ENCODE measurements around the gene XXYLT1. TPM values are rescaled to one million over a fixed set of nuclear protein-coding genes. Genes with fewer than 3 reads are reported as not detected.

The XXYLT1 gene
- total RNA-seq, 1 experiment from 2014 or later: 23.4 TPM

GRCh38 chr3:195083659-195084058, 187.3 kb downstream of the XXYLT1 start:
- Mint-ChIP-seq H3K27ac (peak overlapping the region; percentile 65; the same call in 1 of the 2 replicates), H3K36me3 (no peaks in the 10 kb centered on the region), H3K27me3 (ENCODE audit: low read depth) (no peaks in the 10 kb centered on the region), H3K9me3 (no peaks in the 10 kb centered on the region), H3K4me1 (peaks cover 58% of the 10 kb centered on the region), H3K4me3 (no peak overlapping the region)
- CTCF ChIA-PET: interaction anchor here (0.6 to 1.4 kb wide), 2 partner anchors 23 to 98 kb away, joined by 3 to 4 read pairs; no protein-coding TSS in a partner anchor
- ATAC-seq (no peak), DNase-seq (ENCODE audit: low spot score) (peak; percentile 3)
- TF ChIP-seq IRF1 (CRISPR knock-in tag; IDR thresholded peaks at IDR 0.05) (no peak), ZNF281 (CRISPR knock-in tag; IDR thresholded peaks at IDR 0.05) (no peak), ZMAT4 (CRISPR knock-in tag; IDR thresholded peaks at IDR 0.05) (no peak), ZNF121 (CRISPR knock-in tag; IDR thresholded peaks at IDR 0.05) (no peak), NR2C2 (CRISPR knock-in tag; IDR thresholded peaks at IDR 0.05) (no peak), MYBL2 (CRISPR knock-in tag; IDR thresholded peaks at IDR 0.05) (no peak), AR (CRISPR knock-in tag; IDR thresholded peaks at IDR 0.05) (no peak), FOXK1 (CRISPR knock-in tag; IDR thresholded peaks at IDR 0.05) (no peak), ZNF138 (CRISPR knock-in tag; conservative IDR thresholded peaks at IDR 0.05) (no peak), ARID4B (CRISPR knock-in tag; IDR thresholded peaks at IDR 0.05; ENCODE audit: borderline replicate concordance) (no peak), ZNF232 (CRISPR knock-in tag; IDR thresholded peaks at IDR 0.05) (no peak)
- POLR2A ChIA-PET: no interaction called here

- Mint-ChIP-seq H3K9me3 (no peaks in the 10 kb centered on the region), H3K27ac (peak overlapping the region; percentile 72; the same call in 1 of the 2 replicates), H3K4me3 (no peak overlapping the region), H3K36me3 (no peaks in the 10 kb centered on the region), H3K27me3 (ENCODE audit: low read depth) (no peaks in the 10 kb centered on the region), H3K4me1 (peaks cover 58% of the 10 kb centered on the region)
- POLR2A ChIA-PET: no interaction called here
- CTCF ChIA-PET: no interaction called here
- ATAC-seq (no peak), DNase-seq (ENCODE audit: low spot score) (no peak)
- TF ChIP-seq GRHL2 (CRISPR knock-in tag; IDR thresholded peaks at IDR 0.05; ENCODE audit: insufficient replicate concordance, severe bottlenecking) (no peak), KAT7 (CRISPR knock-in tag; IDR thresholded peaks at IDR 0.05; ENCODE audit: borderline replicate concordance) (no peak), MXD4 (CRISPR knock-in tag; IDR thresholded peaks at IDR 0.05; ENCODE audit: borderline replicate concordance) (no peak), TCF7 (CRISPR knock-in tag; IDR thresholded peaks at IDR 0.05; ENCODE audit: low read depth) (no peak), FOXJ3 (CRISPR knock-in tag; IDR thresholded peaks at IDR 0.05; ENCODE audit: borderline replicate concordance) (no peak), NR2C2 (CRISPR knock-in tag; IDR thresholded peaks at IDR 0.05) (no peak), NFATC4 (CRISPR knock-in tag; IDR thresholded peaks at IDR 0.05) (no peak), JAZF1 (CRISPR knock-in tag; IDR thresholded peaks at IDR 0.05) (no peak), MYBL2 (CRISPR knock-in tag; IDR thresholded peaks at IDR 0.05) (no peak), ESRRA (CRISPR knock-in tag; IDR thresholded peaks at IDR 0.05; ENCODE audit: borderline replicate concordance) (no peak), E2F5 (CRISPR knock-in tag; IDR thresholded peaks at IDR 0.05) (no peak)
Observed at GRCh38 chr3:195082811-195083210, 188.1 kb downstream of the XXYLT1 start.

All from WTC11 (cell line).